Measurements from ENCODE around the gene IL13RA1. TPM values are rescaled to one million over a fixed set of nuclear protein-coding genes. Genes with fewer than 3 reads are reported as not detected.
"Not testable (repeated sequence)": the region's sequence is repeated elsewhere in the genome, so short reads cannot be mapped to it uniquely, and the experiment has no call there.

IL13RA1 gene
- total RNA-seq, 1 experiment from 2014 or later, result 24.7 TPM

- no peaks in the 10 kb centered on the region for H3K27me3 ChIP-seq
- no peak overlapping the region for H3K4me3 ChIP-seq
- no peak for DNase-seq
- no peaks in the 10 kb centered on the region for H3K36me3 ChIP-seq
- H3K9me3 ChIP-seq, result no peaks in the 10 kb centered on the region
These were observed 4.0 kb upstream of the IL13RA1 start for GRCh38 chrX:118723376-118723775.

- no peak for DNase-seq
- Histone ChIP-seq H3K27me3 (no peaks in the 10 kb centered on the region), H3K36me3 (no peaks in the 10 kb centered on the region), H3K4me3 (no peak overlapping the region), H3K9me3 (no peaks in the 10 kb centered on the region)
These were observed 3.0 kb upstream of the IL13RA1 start for GRCh38 chrX:118724365-118724764.

- Histone ChIP-seq H3K9me3 (no peaks in the 10 kb centered on the region), H3K4me3 (no peak overlapping the region), H3K27me3 (no peaks in the 10 kb centered on the region), H3K36me3 (no peaks in the 10 kb centered on the region)
- peak; percentile 1 for DNase-seq
These were observed 2.6 kb upstream of the IL13RA1 start for GRCh38 chrX:118724775-118725174.

- H3K36me3 ChIP-seq, result no peaks in the 10 kb centered on the region
- no peak overlapping the region for H3K4me3 ChIP-seq
- H3K27me3 ChIP-seq, result no peaks in the 10 kb centered on the region
- DNase-seq, result no peak
- no peaks in the 10 kb centered on the region for H3K9me3 ChIP-seq
These were observed 1.0 kb upstream of the IL13RA1 start for GRCh38 chrX:118726396-118726795.

GRCh38 chrX:118727686-118728339, 407 bp downstream of the IL13RA1 start:
- Histone ChIP-seq H3K4me3 (peak overlapping the region; percentile 61), H3K9me3 (no peaks in the 10 kb centered on the region), H3K27me3 (no peaks in the 10 kb centered on the region), H3K36me3 (no peaks in the 10 kb centered on the region)
- peak; percentile 31 for DNase-seq

- Histone ChIP-seq H3K9me3 (peaks cover 3% of the 10 kb centered on the region; the same call in 1 of the 2 replicates), H3K27me3 (no peaks in the 10 kb centered on the region), H3K36me3 (no peaks in the 10 kb centered on the region), H3K4me3 (no peak overlapping the region)
- DNase-seq, result no peak
These were observed 1.7 kb downstream of the IL13RA1 start for GRCh38 chrX:118729042-118729652.

GRCh38 chrX:118730500-118731247, 3.3 kb downstream of the IL13RA1 start:
- Histone ChIP-seq H3K27me3 (no peaks in the 10 kb centered on the region), H3K4me3 (no peak overlapping the region), H3K9me3 (peaks cover 3% of the 10 kb centered on the region; the same call in 1 of the 2 replicates), H3K36me3 (no peaks in the 10 kb centered on the region)
- DNase-seq, result no peak

GRCh38 chrX:118732551-118732950, 5.1 kb downstream of the IL13RA1 start:
- H3K9me3 ChIP-seq, H3K36me3 ChIP-seq, H3K27me3 ChIP-seq, DNase-seq, H3K4me3 ChIP-seq: not testable (repeated sequence)

- H3K4me3 ChIP-seq, result no peak overlapping the region
- H3K36me3 ChIP-seq, result no peaks in the 10 kb centered on the region
- no peak for DNase-seq
- no peaks in the 10 kb centered on the region for H3K27me3 ChIP-seq
- H3K9me3 ChIP-seq, result peaks cover 3% of the 10 kb centered on the region; the same call in 1 of the 2 replicates
These were observed 7.5 kb downstream of the IL13RA1 start for GRCh38 chrX:118734909-118735308.

- peak; percentile 50 for DNase-seq
- no peaks in the 10 kb centered on the region for H3K36me3 ChIP-seq
- H3K27me3 ChIP-seq, result no peaks in the 10 kb centered on the region
- peaks cover 3% of the 10 kb centered on the region; the same call in 1 of the 2 replicates for H3K9me3 ChIP-seq
- H3K4me3 ChIP-seq, result no peak overlapping the region
These were observed 9.1 kb downstream of the IL13RA1 start for GRCh38 chrX:118736394-118737010.

GRCh38 chrX:118739577-118739976, 12.2 kb downstream of the IL13RA1 start:
- H3K36me3 ChIP-seq, result no peaks in the 10 kb centered on the region
- no peaks in the 10 kb centered on the region for H3K9me3 ChIP-seq
- H3K4me3 ChIP-seq, result no peak overlapping the region
- no peak for DNase-seq
- H3K27me3 ChIP-seq, result no peaks in the 10 kb centered on the region

- Histone ChIP-seq H3K36me3 (no peaks in the 10 kb centered on the region), H3K4me3 (no peak overlapping the region), H3K27me3 (no peaks in the 10 kb centered on the region), H3K9me3 (no peaks in the 10 kb centered on the region)
- no peak for DNase-seq
These were observed 13.0 kb downstream of the IL13RA1 start for GRCh38 chrX:118740276-118740889.

GRCh38 chrX:118742176-118742575, 14.8 kb downstream of the IL13RA1 start:
- Histone ChIP-seq H3K36me3 (no peaks in the 10 kb centered on the region), H3K4me3 (no peak overlapping the region), H3K9me3 (no peaks in the 10 kb centered on the region), H3K27me3 (no peaks in the 10 kb centered on the region)
- no peak for DNase-seq

- Histone ChIP-seq H3K36me3 (no peaks in the 10 kb centered on the region), H3K4me3 (no peak overlapping the region), H3K9me3 (no peaks in the 10 kb centered on the region), H3K27me3 (no peaks in the 10 kb centered on the region)
- DNase-seq, result no peak
These were observed 18.2 kb downstream of the IL13RA1 start for GRCh38 chrX:118745570-118745969.

GRCh38 chrX:118751950-118752783, 24.8 kb downstream of the IL13RA1 start:
- H3K36me3 ChIP-seq, result no peaks in the 10 kb centered on the region
- no peaks in the 10 kb centered on the region for H3K27me3 ChIP-seq
- H3K9me3 ChIP-seq, result no peaks in the 10 kb centered on the region
- H3K4me3 ChIP-seq, result no peak overlapping the region
- no peak for DNase-seq

- no peaks in the 10 kb centered on the region for H3K9me3 ChIP-seq
- no peaks in the 10 kb centered on the region for H3K36me3 ChIP-seq
- no peak for DNase-seq
These were observed 28.2 kb downstream of the IL13RA1 start for GRCh38 chrX:118755633-118756032.

More at GRCh38 chrX:118755633-118756032, 28.2 kb downstream of the IL13RA1 start:
- H3K4me3 ChIP-seq, result no peak overlapping the region
- no peaks in the 10 kb centered on the region for H3K27me3 ChIP-seq
